ENCODE results near the gene COA1.
"Not testable (repeated sequence)": the region's sequence is repeated elsewhere in the genome, so short reads cannot be mapped to it uniquely, and the experiment has no call there.

The COA1 gene

DNA sequence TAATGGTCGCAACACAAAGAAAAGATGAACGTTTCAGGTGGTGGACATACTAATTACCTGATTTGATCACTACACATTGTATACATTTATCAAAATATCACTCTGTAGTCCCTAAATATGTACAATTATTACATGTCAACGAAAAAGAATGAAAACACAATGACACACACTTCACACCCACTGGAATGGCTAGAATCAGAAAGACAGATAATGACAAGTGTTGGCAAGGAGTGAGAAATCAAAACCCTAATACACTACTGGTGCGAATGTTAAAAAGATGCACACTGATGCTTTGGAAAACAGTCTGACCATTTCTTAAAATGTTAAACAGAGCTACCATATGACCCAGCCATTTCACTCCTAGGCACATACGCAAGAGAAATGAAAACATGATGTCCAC, 2.3 kb downstream of the COA1 start:
- H3K9me3 Mint-ChIP-seq = no peaks in the 10 kb centered on the region
- intact Hi-C loops (cut with micrococcal nuclease) = loop anchor here (10.0 kb wide), 1 partner anchor 792 kb away; the partner anchor contains the start of genes MRPL32 and PSMA2
- H3K27me3 Mint-ChIP-seq = no peaks in the 10 kb centered on the region
- peaks cover 46% of the 10 kb centered on the region for H3K4me1 Mint-ChIP-seq (ENCODE audit: low read depth)
- H3K4me3 Mint-ChIP-seq = no peak overlapping the region
- H3K27ac Mint-ChIP-seq = no peak overlapping the region
- peaks cover 12% of the 10 kb centered on the region for H3K36me3 Mint-ChIP-seq (ENCODE audit: low read depth)

DNA sequence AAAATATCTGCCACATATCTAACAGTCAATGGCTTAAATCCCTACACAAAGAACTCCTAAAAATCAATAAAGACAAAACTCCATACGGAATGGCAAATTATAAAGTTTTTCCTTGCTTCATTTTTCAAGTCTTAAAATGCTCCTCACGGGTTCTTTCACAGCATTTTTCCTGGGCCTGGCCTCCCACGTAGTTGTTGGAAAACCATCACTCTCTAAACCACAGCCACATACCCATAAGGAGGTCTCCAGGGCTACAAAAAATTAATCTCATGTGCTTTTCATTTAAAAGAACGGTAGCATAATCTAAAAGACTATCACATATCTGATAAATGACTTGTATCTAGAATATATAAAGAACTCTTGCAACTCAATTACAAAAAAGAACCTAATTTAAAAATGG, 2.9 kb downstream of the COA1 start:
- Mint-ChIP-seq H3K27me3 (no peaks in the 10 kb centered on the region), H3K4me1 (ENCODE audit: low read depth) (peaks cover 47% of the 10 kb centered on the region), H3K36me3 (ENCODE audit: low read depth) (peaks cover 12% of the 10 kb centered on the region), H3K27ac (no peak overlapping the region), H3K4me3 (no peak overlapping the region), H3K9me3 (no peaks in the 10 kb centered on the region)
- intact Hi-C loops (cut with micrococcal nuclease) = loop anchor here (10.0 kb wide), 1 partner anchor 792 kb away; the partner anchor contains the start of genes MRPL32 and PSMA2

DNA sequence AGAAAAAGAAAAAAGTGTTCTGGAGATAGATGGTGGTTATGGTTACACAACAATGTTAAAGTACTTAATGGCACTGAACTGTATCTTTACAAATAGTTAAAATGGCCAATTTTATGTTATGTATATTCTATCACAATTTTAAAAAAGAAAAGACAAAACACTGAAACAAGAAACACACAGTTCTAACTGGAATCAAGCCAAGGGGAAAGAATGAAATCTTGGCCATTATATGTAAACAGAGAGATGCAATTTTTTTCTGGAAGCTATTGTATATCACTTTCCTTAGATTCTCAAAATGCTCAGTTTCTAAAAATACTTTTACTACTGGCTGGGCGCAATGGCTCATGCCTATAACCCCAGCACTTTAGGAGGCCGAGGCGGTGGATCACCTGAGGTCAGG, 4.1 kb downstream of the COA1 start:
- Mint-ChIP-seq H3K27me3 (no peaks in the 10 kb centered on the region), H3K9me3 (no peaks in the 10 kb centered on the region), H3K4me3 (no peak overlapping the region), H3K36me3 (ENCODE audit: low read depth) (peaks cover 16% of the 10 kb centered on the region), H3K4me1 (ENCODE audit: low read depth) (peaks cover 51% of the 10 kb centered on the region), H3K27ac (no peak overlapping the region)
- intact Hi-C loops (cut with micrococcal nuclease) = loop anchor here (2.0 to 10.0 kb wide), 2 partner anchors 114 to 790 kb away; partner anchors contain the start of genes MRPL32 and PSMA2

DNA sequence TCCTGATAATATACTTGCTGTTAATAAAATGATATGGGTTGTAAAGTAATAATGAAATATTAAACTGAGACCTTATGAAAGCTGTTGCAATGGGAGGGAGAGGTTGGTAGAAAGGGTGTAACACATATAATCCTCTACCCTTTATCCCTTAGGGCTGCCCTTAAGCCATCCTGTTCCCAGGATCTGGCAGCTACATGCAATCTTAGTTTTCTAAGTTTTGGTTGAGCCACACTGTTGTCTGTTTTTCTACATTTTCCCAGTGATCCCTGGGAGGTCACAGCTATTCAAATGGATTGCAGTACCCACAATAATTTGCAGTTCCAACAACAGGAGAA, 6.3 kb downstream of the COA1 start:
- Mint-ChIP-seq H3K4me1 (ENCODE audit: low read depth) (peaks cover 43% of the 10 kb centered on the region), H3K27ac (no peak overlapping the region), H3K36me3 (ENCODE audit: low read depth) (peaks cover 14% of the 10 kb centered on the region), H3K4me3 (no peak overlapping the region), H3K27me3 (no peaks in the 10 kb centered on the region), H3K9me3 (no peaks in the 10 kb centered on the region)
- intact Hi-C loops (cut with micrococcal nuclease) = loop anchor here (5.0 to 10.0 kb wide), 2 partner anchors 141 to 788 kb away; partner anchors contain the start of genes MRPL32, PSMA2 and STK17A

DNA sequence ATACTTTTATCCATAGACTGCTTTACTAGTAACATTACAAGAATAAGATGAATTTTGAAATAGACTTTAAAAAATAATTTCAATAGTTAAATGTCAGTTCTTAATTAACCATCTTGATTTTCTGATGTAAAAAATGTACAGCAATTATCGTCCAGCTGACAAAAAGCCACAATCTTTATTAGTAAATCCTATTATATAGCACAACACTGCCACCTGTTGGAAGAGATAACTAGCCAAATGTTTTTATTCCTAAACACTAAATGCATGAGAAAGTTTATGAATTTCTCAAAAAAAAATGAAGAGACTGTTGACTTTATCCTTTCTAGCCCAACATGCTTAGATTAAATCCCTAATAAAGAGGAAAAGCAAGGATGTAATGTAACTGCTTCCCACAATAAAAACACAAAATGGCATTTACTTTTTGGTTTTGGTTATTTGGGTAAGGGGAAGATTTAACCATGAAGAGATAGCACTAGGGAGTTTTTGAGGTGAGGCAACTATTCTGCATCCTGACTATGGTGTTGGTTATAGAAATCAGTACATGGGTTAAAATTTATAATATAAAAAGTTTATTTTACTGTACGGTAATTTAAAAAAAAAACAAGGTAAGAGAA, 8.0 kb downstream of the COA1 start:
- H3K4me1 Mint-ChIP-seq (ENCODE audit: low read depth) = peaks cover 43% of the 10 kb centered on the region
- no peaks in the 10 kb centered on the region for H3K27me3 Mint-ChIP-seq
- peaks cover 2% of the 10 kb centered on the region for H3K9me3 Mint-ChIP-seq
- no peak overlapping the region for H3K27ac Mint-ChIP-seq
- H3K4me3 Mint-ChIP-seq = no peak overlapping the region
- intact Hi-C loops (cut with micrococcal nuclease) = loop anchor here (5.0 to 10.0 kb wide), 2 partner anchors 139 to 786 kb away; partner anchors contain the start of genes MRPL32, PSMA2 and STK17A
- peaks cover 22% of the 10 kb centered on the region for H3K36me3 Mint-ChIP-seq (ENCODE audit: low read depth)

DNA sequence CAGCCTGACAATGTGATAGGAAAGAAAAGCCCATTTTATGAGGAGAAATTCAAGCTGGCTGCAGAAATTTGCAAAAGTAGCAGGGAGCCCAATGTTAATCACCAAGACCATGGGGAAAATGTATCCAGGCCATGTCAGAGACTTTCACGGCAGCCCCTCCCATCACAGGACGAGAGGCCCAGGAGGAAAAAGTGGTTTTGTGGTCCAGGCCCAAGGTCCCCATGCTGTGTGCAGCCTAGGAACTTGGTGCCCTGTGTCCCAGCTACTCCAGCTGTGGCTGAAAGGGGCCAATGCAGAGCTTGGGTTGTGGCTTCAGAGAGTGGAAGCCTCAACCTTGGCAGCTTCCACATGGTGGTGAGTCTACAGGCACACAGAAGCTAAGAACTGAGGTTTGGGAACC, 12.7 kb downstream of the COA1 start:
- Mint-ChIP-seq H3K9me3 (peaks cover 9% of the 10 kb centered on the region), H3K4me3 (no peak overlapping the region), H3K27ac (no peak overlapping the region), H3K4me1 (ENCODE audit: low read depth) (peaks cover 30% of the 10 kb centered on the region), H3K27me3 (no peaks in the 10 kb centered on the region), H3K36me3 (ENCODE audit: low read depth) (peaks cover 34% of the 10 kb centered on the region)
- intact Hi-C loops (cut with micrococcal nuclease) = no loop called here

DNA sequence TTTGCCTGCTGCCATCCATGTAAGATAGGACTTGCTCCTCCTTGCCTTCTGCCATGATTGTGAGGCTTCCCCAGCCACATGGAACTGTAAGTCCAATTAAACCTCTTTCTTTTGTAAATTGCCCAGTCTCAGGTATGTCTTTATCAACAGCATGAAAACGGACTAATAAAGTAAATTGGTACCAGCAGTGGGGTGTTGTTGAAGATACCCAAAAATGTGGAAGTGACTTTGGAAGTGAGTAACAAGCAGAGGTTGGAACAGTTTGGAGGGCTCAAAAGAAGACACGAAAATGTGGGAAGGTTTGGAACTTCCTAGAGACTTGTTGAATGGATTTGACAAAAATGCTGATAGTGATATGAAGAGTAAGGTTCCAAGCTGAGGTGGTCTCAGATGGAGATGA, 13.4 kb downstream of the COA1 start:
- H3K27me3 Mint-ChIP-seq; H3K9me3 Mint-ChIP-seq; H3K27ac Mint-ChIP-seq; H3K4me3 Mint-ChIP-seq; intact Hi-C loops (cut with micrococcal nuclease): not testable (repeated sequence)
- H3K4me1 Mint-ChIP-seq (ENCODE audit: low read depth) = peaks cover 26% of the 10 kb centered on the region
- peaks cover 34% of the 10 kb centered on the region for H3K36me3 Mint-ChIP-seq (ENCODE audit: low read depth)

DNA sequence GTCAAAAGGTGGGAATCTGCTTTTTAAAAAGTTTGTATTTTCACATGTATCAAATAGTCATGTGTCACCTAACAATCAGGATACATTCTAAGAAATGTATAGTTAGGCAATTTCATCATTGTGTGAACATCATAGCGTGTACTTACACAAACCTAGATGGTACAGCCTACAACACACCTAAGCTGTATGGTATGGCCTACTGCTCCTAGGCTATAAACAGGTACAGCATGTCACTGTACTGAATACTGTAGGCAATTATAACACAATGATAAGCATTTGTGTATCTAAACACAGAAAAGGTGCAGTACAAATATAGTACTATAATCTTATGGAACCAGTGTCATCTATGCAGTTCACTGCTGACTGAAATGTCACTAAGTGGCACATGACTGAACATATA, 17.8 kb downstream of the COA1 start:
- intact Hi-C loops (cut with micrococcal nuclease) = no loop called here
- H3K27ac Mint-ChIP-seq = no peak overlapping the region
- peaks cover 11% of the 10 kb centered on the region for H3K4me1 Mint-ChIP-seq (ENCODE audit: low read depth)
- H3K4me3 Mint-ChIP-seq = no peak overlapping the region
- H3K27me3 Mint-ChIP-seq = no peaks in the 10 kb centered on the region
- peaks cover 20% of the 10 kb centered on the region for H3K9me3 Mint-ChIP-seq
- H3K36me3 Mint-ChIP-seq (ENCODE audit: low read depth) = peaks cover 21% of the 10 kb centered on the region

DNA sequence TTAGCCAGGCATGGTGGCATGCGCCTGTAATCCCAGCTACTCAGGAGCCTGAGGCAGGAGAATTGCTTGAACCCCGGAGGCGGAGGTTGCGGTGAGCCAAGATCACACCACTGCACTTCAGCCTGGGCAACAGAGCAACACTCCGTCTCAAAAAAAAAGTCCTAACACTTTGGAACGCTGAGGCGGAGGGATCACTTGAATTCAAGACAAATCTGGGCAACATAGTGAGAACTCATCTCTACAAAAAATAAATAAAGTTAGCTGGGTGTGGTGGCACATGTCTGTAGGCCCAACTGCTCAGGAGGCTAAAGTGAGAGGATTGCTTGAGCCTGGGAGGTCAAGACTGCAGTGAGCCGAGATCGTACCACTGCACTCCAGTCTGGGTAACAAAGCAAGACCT, 21.3 kb downstream of the COA1 start:
- H3K9me3 Mint-ChIP-seq = peaks cover 10% of the 10 kb centered on the region
- peaks cover 23% of the 10 kb centered on the region for H3K36me3 Mint-ChIP-seq (ENCODE audit: low read depth)
- intact Hi-C loops (cut with micrococcal nuclease) = loop anchor here (10.0 kb wide), 2 partner anchors 253 to 763 kb away; no protein-coding TSS in a partner anchor
- H3K27ac Mint-ChIP-seq; H3K27me3 Mint-ChIP-seq; H3K4me3 Mint-ChIP-seq; H3K4me1 Mint-ChIP-seq (ENCODE audit: low read depth): not testable (repeated sequence)

DNA sequence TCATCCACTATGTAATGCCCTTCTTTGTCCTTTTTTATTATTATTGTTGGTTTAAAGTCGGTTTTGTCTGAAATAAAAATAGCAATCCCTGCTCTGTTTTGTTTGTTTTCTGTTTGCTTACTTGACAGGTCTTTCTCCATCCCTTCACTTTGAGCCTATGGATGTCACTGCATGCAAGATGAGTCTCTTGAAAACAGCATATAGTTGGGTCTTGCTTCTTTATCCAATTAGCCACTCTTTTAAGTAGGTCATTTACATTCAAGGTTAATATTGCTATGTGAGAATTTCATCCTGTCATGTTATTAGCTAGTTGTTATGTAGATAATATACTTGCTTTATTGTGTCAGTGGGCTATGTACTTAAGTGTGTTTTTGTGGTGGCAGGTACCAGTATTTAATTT, 25.8 kb downstream of the COA1 start:
- Mint-ChIP-seq H3K4me1 (ENCODE audit: low read depth) (no peaks in the 10 kb centered on the region), H3K36me3 (ENCODE audit: low read depth) (peaks cover 21% of the 10 kb centered on the region), H3K27me3 (no peaks in the 10 kb centered on the region), H3K4me3 (no peak overlapping the region), H3K27ac (no peak overlapping the region), H3K9me3 (peaks cover 6% of the 10 kb centered on the region)
- intact Hi-C loops (cut with micrococcal nuclease) = loop anchor here (10.0 kb wide), 2 partner anchors 249 to 759 kb away; no protein-coding TSS in a partner anchor

DNA sequence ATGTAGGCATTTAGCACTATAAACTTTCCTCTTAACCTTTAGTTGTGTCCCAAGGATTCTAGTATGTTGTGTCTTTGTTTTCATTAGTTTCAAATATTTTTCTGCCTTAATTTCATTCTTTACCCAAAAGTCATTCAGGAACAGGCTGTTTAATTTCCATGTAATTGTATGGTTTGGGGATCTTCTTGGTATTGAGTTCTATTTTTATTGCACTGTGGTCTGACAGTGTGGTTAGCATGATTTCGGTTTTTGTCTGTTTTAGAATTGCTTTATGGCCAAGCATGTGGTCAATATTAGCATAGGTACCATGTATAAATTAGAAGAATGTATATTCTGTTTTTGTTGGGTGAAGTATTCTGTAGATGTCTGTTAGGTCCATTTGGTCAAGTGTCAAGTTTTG, 26.3 kb downstream of the COA1 start:
- no peaks in the 10 kb centered on the region for H3K4me1 Mint-ChIP-seq (ENCODE audit: low read depth)
- no peak overlapping the region for H3K4me3 Mint-ChIP-seq
- H3K27me3 Mint-ChIP-seq = no peaks in the 10 kb centered on the region
- intact Hi-C loops (cut with micrococcal nuclease) = loop anchor here (10.0 kb wide), 2 partner anchors 248 to 758 kb away; no protein-coding TSS in a partner anchor
- peaks cover 21% of the 10 kb centered on the region for H3K36me3 Mint-ChIP-seq (ENCODE audit: low read depth)
- no peak overlapping the region for H3K27ac Mint-ChIP-seq
- no peaks in the 10 kb centered on the region for H3K9me3 Mint-ChIP-seq

DNA sequence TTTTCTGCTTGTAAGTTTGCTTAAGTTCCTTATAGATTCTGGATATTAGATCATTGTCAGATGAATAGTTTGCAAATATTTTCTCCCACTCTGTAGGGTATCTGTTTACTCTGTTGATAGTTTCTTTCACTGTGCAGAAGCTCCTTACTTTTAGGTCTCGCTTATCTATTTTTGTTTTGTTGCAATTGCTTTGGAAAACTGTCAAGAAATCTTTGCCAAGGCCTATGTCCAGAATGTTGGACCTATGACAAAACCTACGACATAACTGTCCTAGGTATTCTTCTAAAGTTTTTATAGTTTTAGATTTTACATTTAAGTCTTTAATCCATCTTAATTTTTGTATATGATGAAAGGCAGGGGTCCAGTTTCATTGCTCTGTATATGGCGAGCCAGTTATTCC, 27.4 kb downstream of the COA1 start:
- Mint-ChIP-seq H3K4me3 (no peak overlapping the region), H3K27me3 (no peaks in the 10 kb centered on the region), H3K27ac (no peak overlapping the region), H3K36me3 (ENCODE audit: low read depth) (peaks cover 21% of the 10 kb centered on the region), H3K9me3 (no peaks in the 10 kb centered on the region), H3K4me1 (ENCODE audit: low read depth) (no peaks in the 10 kb centered on the region)
- intact Hi-C loops (cut with micrococcal nuclease) = loop anchor here (10.0 kb wide), 2 partner anchors 247 to 757 kb away; no protein-coding TSS in a partner anchor

DNA sequence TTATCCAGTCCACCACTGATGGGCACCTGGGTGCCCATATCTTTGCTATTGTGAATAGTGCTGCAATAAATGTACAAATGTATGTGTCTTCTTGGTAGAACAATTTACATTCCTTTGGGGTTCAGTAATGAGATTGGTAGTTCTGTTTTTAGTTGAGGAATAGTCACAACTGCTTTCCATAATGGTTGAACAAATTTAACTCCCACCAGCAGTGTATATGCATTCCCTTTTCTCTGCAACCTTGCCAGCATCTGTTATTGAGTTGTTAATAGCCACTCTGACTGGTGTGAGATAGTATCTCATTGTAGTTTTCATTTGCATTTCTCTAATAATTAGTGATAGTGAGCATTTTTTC, 27.8 kb downstream of the COA1 start:
- no peak overlapping the region for H3K27ac Mint-ChIP-seq
- no peak overlapping the region for H3K4me3 Mint-ChIP-seq
- H3K27me3 Mint-ChIP-seq = no peaks in the 10 kb centered on the region
- H3K9me3 Mint-ChIP-seq = no peaks in the 10 kb centered on the region
- intact Hi-C loops (cut with micrococcal nuclease) = loop anchor here (10.0 kb wide), 2 partner anchors 247 to 757 kb away; no protein-coding TSS in a partner anchor
- H3K36me3 Mint-ChIP-seq (ENCODE audit: low read depth) = peaks cover 21% of the 10 kb centered on the region
- no peaks in the 10 kb centered on the region for H3K4me1 Mint-ChIP-seq (ENCODE audit: low read depth)

DNA sequence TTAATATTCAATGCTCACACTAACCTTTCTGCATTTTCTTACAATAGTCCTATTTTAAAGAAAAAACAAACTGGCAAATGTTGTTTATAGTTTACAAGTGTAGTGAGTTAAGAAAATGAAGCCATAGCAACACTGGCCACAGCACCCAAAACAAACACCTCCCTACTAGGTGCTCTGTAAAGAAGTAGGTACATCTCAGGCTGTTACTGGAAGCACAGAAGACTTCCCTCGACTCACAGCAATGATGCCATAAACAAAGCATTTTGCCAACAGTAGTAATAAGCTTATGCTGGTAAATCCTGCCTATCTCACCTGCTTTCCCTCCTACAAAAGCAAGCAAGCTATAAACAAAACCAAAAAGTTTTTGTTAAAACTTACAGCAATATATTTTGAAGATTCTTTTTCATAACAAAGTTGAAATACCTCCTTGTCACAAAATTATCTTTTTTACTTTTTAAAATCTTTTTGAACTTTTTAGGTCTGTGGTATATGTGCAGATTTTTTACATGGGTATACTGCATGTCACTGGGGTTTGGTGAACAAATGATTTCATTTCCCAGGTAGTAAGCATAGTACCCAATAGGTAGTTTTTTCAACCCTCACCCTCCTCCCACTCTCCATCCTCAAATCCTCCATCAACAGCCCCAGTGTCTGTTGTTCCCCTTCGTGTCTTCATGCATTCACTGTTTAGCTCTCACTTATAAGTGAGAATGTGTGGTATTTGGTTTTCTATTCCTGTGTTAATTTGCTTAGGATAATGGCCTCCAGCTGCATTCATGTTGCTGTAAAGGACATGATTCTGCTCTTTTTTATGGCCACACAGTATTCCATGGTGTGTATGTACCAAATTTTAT, 28.4 kb downstream of the COA1 start:
- no peak overlapping the region for H3K27ac Mint-ChIP-seq
- H3K4me1 Mint-ChIP-seq (ENCODE audit: low read depth) = no peaks in the 10 kb centered on the region

More for the DNA sequence above, 28.4 kb downstream of the COA1 start:
- peaks cover 19% of the 10 kb centered on the region for H3K36me3 Mint-ChIP-seq (ENCODE audit: low read depth)
- no peaks in the 10 kb centered on the region for H3K9me3 Mint-ChIP-seq
- intact Hi-C loops (cut with micrococcal nuclease) = loop anchor here (1.0 to 10.0 kb wide), 3 partner anchors 119 to 756 kb away; no protein-coding TSS in a partner anchor
- H3K4me3 Mint-ChIP-seq = no peak overlapping the region
- no peaks in the 10 kb centered on the region for H3K27me3 Mint-ChIP-seq

All from dendritic cell treated with granulocyte-macrophage colony-stimulating factor and Interleukin-4, amounts not matched to agents 40 ng/mL and 50 ng/mL, for 4 days (primary cell).